GM19025 (cell line): ENCODE measurements around the gene PDLIM3.
"Not testable (repeated sequence)": the region's sequence is repeated elsewhere in the genome, so short reads cannot be mapped to it uniquely, and the experiment has no call there.

Experiments
- ATAC-seq: cut with Tn5 transposase; IDR thresholded peaks from one replicate; pipeline ENCODE4 v1.9.1; 2021; ENCODE audit warnings: mild to moderate bottlenecking, low read depth, moderate library complexity; ENCODE audit not compliant: unreplicated experiment

The PDLIM3 gene

DNA sequence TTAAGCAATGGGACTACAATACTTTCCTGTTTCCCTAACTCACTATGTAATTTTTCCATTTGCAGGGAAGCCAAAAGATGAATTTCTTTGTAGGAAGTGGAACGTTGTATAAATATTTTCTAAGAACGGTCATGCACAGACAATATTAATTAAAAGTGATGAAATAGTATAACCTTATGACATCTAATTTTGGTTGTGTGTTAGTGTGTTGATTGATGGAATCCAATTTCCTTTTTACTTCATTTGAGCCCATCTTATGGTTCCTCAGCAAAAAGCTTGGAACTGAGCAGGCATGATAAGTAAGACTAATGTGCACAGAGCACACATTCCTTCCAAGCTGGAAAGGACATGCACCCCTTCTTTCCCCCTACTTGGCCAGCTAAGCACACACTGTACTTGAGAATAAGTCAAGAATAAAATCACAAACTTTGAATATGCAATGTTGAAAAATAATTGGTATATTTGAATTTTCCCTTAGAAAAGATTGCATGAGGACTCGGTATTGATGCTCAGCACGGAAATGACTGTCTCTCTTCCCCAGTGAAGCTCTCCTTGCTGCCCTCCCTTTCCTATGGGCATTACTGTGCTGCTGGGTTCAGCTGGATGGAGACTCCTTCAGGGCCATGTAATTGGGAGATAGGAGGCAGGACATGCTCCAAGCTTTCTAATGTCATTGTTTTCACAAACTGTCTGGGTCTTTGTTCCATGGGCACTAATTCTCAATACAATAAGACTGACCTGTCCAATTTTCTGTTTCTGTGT lies 19.2 kb upstream of the PDLIM3 start:
- ATAC-seq, result no peak

DNA sequence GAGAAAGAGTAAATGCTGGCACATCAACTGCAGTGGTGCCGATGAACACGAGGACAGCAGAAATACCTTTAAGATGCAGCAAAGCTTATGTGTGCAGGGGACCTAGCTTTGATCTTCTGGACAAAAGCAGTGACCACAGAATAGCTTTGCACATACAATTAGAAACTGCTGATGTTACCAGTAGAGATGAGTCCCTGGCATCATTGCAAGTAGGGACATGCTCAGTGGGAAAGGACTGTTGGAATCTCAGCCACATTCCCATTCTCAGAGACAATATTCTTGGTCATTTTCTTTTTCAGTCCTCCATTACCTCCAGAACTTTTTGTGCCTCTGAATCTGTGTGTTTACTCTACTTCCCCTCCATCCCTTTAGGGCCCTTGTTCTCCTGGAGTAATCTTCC lies 16.9 kb upstream of the PDLIM3 start:
- ATAC-seq, result no peak

DNA sequence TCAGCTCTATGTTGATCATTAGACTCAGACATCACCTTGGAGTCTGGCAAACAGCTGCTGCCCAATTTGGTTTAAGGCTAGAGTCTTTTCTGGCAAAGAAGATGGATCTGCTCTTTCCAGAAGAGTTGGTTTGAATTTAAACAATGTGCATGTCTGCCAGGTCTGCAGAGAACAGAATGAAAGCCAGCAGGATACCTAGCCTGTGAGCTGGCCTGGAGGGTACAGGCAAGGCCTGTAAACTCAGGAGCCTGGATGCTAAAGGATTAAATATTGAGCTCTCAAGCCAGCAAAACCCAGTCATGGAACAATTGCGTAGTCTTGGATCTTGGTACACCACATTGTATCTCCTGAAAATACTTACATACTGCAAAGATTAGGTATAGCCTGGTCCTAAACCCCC lies 15.6 kb upstream of the PDLIM3 start:
- no peak for ATAC-seq

DNA sequence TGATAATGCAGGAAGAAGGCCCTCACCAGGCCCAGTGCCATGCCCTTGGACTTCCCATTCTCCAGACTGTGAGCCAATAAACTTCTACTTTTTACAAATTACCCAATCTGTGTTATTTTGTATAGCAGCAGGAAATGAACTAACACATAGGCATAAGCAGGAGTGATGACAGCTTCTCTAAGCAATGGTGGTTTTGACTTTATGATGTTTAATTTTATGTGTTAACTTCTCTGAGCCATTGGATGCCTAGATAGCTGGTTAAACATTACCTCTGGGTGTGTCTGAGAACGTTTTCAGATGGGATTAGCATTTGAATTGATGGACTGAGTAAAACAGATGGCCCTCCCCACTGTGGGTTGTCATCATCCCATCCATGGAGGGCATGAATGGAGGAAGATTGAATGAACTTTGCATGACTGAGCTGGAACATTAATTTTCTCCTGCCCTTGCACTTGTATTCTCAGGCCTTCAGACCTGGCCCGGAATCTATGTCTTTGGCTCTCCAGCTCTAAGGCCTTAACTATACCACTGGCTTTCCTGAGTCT lies 13.9 kb upstream of the PDLIM3 start:
- ATAC-seq, result no peak

DNA sequence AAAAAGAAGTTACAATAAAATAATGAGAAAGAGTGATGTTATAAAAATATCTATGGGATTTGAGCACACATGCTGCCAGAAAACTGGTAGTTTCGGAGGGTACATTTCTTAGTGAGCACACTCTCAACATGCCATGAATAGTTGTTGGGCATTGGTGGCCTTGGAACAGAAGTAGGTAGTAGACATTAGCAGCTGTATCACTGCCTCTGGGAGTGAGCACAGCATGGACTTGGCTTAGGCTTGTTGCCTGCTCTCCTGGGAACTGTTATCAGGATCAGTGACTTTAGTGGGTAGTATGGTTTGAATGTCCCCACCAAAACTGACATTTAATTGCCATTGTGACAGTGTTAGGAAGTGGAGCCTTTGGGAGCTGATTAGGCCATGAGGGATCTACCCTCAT lies 13.3 kb upstream of the PDLIM3 start:
- no peak for ATAC-seq

DNA sequence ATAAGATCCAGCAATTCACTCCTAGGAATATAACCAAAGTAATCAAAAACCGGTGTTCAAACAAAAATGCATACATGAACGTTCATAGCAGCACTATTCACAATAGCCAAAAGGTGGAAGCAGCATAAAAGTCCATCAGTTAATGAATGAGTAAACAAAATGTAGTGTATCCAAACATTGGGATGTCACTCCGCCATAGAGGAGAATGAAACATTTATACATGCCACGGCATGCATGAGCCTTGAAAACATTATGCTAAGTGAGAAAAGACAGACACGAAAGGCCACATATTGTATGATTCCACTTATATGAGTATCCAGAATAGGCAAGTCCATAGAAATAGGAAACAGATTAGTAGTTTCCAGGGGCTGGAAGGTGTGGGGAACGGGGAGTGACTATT lies 11.0 kb upstream of the PDLIM3 start:
- no peak for ATAC-seq

DNA sequence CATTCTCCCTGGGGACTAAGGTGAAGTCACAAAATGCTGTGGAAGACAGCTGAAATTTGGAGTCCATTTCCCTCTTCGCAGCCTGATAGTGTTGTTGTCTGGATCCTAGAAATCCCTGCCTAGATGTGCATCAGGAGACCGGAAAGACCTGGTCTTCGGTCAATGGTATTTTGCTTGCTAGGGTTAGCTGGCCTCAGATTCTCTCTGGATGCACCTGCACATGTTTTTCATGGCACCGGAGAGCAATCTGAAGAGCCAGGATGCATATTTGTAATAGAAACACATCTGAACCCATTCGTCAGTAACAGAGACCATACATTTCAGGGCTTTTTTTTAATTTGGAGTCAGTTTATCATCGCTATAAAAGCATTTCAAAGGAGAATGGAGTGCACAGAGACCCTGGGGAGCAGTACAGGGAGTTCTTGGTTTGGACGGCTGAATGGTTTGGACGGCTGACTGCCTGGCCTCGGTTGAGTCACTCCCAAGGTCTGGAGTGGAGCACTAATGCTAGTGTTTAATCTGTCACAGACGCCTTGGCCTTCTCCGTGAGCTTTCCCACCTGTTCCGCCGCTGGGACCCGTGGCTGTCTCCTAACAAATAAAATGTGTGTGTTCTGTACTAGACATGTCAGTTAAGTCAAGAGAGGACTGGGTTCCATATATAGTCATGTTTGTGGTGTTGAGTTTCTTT lies 7.5 kb upstream of the PDLIM3 start:
- ATAC-seq, result no peak

DNA sequence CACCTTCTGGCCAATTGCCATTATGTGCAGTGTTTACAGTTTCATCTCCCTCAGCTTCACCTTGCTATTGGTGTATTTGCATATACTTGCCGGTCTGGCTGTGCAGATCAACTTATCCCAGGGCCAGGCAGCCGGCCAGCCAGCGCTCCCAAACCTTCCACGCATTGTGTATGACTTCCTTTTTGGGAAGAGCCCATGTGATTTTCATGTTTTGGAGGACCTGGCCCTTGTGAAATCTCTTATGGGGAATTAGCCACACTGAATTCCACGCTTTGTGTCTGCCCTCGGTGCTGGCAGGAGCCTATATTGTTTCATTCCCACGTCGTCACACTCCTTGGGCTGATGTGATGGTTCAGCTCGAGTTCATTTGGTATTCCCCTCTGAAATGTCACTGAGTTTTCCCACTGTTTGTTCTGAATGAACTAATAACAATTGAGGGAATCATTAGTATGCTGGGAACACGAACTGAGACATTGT lies 6.0 kb upstream of the PDLIM3 start:
- ATAC-seq, result no peak

DNA sequence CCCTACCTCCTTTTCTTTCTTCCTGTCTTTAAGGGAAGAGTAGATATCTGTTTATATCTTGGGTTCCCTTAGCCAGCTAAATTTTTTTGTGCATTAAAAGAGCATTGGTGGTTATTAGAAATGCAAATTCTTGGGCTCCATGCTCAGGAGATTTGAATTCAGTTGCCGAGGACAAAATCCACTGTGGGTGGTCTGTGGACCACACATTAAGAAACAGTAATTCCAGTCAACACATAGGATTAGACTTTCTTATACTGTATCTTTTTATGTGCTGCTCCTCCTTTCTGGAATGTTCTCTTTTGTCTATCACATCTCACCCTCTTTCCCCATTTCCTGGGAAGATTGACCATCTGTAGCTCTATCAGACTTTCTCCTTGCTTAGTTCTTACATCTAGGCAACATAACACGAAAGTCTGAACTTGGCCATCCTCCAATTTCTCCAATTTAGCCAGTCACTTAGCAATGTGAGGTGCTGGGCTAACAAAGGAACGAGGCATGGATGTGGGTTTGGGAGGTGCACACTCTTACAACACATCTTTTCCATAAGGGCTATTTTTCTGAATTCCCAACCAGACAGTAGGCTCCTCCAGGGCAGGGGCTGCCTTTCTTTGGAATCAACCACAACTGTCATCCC lies 5.3 kb upstream of the PDLIM3 start:
- no peak for ATAC-seq

DNA sequence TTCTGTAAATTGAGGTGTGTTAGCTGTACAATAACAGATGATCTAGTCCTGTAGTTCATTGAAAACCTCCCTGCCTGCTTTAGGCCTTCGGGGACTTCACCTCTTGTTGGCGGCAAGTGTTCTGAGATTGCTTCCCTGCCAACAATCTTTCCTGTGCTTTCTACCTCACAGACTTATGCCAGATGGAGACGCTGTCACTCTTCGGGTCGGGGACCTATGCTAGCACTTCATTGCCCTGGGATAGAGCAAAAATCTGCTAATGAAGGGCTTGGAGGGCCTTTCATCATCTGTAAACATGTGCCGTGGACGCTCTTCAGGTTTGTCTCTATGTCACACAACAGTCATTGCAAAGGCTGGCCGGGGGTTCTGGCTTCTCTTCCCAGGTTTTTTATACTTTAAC lies 4.7 kb upstream of the PDLIM3 start:
- ATAC-seq, result no peak

DNA sequence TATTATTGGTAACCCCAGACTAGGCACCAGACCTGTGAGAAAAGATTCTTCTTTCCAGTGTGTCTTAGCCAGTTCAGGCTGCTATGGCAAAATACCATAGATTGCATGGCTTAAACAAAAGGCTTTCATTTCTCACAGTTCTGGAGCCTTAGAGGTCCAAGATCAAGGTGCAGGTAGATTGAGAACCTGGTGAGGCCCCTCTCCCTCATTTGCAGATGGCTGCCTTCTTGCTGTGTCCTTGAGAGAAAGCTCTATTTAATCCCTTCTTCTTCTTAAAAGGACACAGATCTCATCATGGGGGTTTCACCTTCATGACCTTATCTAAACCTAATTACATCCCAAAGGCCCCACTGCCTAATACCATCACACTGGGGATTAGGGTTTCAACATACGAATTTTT lies 3.5 kb upstream of the PDLIM3 start:
- ATAC-seq, result no peak

DNA sequence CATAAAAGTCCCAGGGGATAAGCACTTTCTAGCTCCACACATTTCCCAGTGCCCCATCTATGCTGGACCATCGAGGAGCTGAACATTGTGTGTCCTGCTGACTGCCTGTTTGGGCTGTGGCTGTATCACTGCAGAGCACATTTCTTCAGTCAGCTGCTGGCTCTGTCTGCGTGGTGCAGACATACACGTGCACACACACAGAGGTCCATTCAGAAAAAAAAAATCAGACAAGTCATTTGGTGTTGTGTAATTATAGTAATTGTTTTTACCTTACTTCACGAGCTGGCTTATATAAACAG lies 1.1 kb upstream of the PDLIM3 start:
- ATAC-seq, result no peak

DNA sequence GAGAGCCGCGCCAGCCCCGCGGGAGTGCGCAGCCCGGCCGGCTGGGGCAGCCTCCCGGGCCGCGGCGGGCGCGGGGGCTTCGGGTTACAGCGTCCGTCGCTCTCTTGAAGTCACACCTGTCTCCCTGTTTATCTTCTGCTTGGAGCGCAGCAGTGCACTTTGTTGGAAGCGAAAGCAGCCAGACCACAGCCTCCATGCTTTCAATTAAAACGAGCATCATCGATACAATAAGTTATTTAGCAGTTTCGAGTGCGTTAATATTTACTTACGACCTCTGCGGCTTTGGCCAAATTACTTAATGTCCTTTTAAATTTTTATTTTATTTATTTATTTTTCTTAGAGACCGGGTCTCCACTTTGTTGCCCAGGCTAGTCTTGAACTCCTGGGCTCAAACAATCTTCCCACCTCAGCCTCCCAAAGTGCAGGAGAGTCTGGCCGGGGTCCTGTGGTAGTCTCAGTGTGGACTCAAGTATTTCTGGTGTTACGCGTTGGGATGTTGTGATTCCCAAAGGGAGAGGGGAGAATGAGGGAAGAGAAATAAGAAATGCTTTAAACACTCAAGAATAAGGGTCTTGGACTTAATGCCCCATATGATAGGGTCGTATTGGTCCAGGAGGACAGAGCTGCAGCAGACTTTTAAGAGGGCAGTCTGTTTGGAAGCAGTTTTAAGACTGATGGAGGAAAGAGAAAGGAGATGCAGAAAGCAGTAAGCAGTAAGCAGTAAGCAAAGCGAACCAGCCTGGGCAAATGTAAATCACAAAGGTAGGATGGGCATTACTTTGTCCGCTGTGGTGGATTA lies 504 bp upstream of the PDLIM3 start:
- ATAC-seq, result no peak

DNA sequence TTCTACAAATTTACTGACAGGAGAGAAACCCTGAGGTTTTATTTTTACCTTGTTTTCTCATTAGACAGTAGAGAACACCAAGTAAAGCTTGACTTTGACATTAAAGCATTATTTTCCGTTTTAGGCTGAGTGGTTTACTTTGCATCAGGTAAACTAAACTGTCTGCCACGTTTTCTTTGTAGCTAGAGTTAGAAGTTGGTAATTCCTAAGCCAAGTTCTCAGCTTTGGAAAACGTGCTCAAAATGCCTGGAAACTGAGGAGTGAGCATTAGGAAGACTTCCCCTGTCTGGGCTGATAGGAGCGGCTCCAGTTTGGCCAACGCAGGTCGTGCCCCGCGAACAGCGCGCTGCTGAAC lies 819 bp downstream of the PDLIM3 start:
- no peak for ATAC-seq

DNA sequence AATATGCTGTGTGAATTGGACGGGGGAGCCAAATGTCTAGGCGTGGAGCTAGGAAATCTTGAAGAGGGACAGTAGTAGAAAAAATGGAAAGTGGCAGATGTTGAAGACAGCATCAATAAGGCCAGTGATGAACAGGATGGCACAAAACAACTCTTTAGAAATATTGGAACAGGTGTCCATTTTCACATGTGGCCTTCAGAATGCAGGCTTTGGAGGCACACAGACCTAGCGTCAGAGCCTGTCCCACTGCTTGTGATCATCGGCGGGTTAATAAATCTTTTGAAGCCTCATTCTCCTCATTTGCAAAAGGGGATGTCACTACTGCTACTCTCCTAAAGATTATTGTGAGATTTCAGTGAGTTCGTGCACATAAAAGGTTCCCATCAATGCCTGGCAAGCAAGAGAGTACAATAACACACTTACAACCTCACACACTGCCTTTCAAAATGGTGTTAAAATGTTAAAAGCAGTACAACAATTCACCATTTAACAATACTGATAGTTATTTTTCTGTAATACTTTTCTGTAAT lies 2.4 kb downstream of the PDLIM3 start:
- ATAC-seq, result no peak

DNA sequence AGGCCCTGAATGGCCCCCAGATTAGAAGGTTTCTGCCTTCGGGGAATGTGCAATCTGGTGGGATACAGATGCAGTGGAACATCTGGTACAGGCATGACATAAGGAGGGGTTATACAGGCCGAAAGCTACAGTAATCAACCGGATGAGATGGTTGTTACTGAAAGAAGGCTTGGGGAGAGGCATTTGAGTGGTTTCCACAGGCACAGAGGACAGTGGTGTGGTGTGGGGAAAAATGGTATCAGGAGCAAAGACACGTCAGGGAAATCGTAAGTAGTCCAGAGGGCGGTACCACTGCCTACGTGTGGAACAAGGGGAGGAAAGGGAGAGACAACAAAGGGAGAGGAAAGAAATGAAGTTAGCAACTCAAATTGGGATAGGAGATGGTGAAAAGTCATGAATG lies 3.0 kb downstream of the PDLIM3 start:
- ATAC-seq, result no peak

DNA sequence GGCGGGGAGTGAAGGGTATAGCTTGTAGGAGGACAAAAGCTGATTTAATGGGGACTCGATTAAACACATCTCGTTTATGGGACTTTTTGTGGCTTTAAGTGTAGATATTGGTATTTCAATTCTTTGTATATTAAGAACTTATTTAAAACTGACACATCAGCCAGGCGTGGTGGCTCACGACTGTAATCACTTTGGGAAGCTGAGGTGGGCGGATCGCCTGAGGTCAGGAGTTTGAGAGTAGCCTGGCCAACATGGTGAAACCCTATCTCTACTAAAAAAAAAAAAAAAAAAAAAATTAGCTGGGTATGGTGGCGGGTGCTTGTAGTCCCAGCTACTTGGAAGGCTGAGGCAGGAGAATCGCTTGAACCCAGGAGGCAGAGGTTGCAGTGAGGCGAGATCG lies 3.7 kb downstream of the PDLIM3 start:
- ATAC-seq, result not testable (repeated sequence)

DNA sequence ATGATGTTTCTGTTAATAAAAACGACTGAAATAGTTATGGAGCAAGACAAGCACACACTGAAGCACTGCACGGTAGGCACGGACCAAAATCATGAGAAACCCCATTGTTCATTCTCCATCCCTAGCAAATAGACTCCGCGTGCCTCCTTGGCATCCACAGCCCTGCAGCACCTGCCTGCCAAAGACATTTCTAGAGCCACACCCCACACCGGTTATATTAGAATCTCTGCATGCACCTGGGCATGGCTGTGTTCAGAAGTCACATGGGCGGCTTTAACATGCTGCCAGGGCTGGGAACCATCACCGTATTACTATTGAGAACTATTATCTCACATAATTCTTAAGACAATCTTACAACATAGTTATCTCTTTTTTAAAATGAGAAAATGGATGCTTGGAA lies 5.9 kb downstream of the PDLIM3 start:
- ATAC-seq, result no peak

DNA sequence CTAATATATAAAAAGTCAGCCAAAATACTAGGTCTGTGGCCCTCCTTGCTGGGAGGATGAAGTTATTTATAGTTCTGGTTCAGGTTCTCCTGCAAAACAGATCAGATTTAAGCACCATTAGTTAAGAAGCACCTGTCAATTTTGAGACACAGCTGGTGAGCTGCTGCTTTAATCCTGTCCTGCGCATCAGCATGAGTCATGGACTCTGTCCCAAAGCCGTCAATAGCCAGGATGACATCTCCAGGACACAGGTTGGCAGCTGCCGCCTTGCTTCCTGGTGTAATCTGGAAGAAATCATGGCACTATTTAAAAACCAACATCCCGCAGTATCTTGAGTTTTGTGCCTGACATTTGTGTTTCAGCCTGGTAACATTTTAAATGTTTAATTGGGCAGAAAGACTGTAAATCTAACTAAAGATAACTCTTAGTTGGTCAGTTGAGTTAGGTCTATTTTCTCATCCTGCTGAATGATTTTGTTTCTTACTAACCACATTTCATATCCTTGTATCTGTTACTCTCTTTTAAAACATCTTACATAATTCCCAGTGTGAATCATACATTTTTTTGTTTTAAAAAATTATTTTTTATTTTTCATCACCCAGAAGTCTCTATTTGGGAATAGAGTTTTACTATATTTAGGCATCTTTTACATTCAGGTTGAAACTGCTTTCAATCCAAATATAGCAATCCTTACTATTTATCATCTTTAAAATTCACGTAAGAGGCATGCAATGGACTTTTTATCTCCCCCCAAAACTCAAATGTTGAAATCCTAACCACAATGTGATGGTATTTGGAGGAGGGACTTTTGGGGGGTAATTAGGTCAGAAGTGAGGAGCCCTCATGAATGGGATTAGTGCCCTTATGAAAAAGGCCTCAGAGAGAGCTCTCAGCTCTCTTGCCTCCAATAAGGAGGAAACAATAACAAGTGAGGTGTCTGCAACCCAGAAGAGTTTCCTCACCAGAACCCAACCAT lies 10.1 kb downstream of the PDLIM3 start:
- ATAC-seq, result no peak

DNA sequence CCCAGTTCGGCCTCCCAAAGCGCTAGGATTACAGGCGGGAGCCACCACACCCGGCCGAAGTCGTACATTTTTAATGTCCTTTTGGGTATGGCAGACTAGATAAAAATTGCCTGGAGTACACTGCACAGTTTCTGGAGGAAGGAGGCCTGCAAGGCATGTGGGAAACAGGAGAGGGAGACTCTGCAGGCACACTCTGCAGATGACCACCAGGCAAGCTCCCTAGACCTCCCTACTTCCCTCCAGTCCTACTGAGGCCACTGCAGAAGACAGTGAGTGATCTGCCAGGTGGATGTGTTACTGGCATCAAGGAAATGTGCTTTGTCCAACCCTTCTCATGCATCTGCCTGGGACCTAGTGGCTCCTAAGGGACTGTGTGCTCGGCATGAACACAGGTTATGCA lies 11.4 kb downstream of the PDLIM3 start:
- ATAC-seq, result no peak
